A204.1 (cell line): ENCODE data around the gene RAI1.
"Not testable (repeated sequence)": the region's sequence is repeated elsewhere in the genome, so short reads cannot be mapped to it uniquely, and the experiment has no call there.

Experiments used
- FAIRE-seq: peaks from 2 replicates; lab custom pipeline; 2012; peaks lifted over from hg19 to GRCh38; lab: Jason Lieb, UNC

Gene RAI1

DNA sequence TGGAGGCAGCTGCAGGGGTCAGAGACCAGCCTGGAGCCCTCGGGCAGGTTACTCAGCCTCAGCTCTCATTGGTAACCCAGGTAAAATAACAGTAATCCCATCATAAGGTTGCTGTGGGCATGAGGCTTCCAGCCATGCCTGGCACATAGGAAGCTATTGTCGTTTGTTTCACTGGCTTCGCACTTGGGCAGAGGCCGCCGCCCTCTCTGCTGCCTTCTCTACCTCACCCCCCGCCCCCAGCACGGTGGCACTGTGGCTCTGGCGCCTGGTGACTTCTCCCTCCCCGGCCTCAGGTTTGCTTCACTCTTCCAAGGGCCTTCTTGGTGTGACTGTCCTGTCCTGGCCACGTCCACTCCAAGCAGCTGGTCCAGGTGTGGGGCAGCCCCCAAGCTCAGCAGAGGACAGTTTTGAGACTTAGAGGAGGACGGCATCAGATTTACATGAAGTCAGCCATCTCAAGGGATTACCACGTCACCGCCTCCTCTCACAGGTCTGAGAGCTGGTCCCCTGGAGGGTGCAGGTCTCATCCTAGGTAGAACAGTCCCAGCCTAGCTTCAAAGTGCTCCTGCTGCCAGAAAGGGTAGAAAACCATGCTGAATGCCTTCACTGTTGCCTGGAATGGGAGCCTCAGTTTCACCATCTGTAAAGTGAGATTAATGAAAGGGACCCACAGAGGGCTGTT lies 120.7 kb downstream of the RAI1 start:
- no peak for FAIRE-seq

GRCh38 chr17:17804007-17804406 lies 122.7 kb downstream of the RAI1 start:
- no peak for FAIRE-seq

GRCh38 chr17:17805575-17805974 lies 124.3 kb downstream of the RAI1 start:
- no peak for FAIRE-seq

DNA sequence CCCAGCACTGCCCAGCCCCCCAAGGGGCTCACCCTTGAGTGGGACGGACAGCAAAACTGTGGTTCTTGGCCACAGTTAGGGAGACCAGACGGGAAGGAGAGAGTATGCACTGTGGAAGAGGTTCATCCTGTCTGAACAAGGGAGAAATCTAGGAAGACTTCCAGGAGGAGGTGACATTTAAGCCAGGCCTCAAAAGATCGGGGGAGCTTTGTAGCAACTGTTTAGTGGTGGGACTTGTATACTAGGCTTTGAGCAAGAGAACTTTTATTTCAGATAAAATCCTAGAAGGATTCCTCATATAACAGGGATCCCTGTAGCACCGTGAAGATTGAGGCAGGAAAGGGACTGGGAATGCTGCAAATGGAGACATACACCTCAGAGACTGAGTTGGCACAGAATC lies 124.8 kb downstream of the RAI1 start:
- no peak for FAIRE-seq

- FAIRE-seq = no peak
These were observed 125.5 kb downstream of the RAI1 start for GRCh38 chr17:17806611-17807274.

DNA sequence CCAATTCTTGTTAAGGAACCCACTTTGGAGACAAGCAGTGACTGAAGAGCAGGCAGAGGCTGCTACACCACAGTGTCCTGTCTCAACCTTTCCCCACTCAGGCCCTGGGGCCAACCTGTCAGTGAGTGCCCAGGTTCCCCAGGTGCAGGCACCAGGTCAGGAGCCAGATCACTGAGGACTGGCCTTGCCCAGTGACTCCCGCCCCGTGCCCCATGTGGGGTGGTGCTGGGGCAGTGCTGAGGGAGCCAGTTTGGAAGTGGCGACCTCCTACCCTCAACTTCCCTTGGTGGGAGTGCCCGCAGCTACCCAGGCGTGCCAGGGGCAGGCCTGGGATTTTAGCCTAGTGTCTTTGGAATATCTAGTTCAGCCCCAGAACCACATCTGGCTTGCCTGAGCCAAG lies 126.2 kb downstream of the RAI1 start:
- no peak for FAIRE-seq

DNA sequence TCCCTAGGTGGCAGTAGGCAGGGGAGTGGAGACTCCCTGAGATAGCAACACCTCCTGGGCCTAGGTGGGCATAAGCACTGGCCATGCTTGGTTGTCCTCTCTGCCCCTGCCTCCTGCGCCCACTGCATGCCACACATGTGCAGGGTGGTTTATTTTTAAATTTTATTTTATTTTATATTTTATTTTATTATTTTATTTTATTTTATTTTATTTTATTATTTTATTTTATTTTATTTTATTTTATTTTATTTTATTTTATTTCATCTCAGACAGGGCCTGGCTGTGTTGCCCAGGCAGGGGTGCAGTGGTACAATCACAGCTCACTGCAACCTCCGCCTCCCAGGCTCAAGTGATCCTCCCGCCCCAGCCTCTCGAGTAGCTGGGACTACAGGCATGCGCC lies 126.9 kb downstream of the RAI1 start:
- FAIRE-seq = not testable (repeated sequence)

GRCh38 chr17:17808706-17809432 lies 127.6 kb downstream of the RAI1 start:
- no peak for FAIRE-seq

- no peak for FAIRE-seq
These were observed 128.3 kb downstream of the RAI1 start for GRCh38 chr17:17809531-17810083.

DNA sequence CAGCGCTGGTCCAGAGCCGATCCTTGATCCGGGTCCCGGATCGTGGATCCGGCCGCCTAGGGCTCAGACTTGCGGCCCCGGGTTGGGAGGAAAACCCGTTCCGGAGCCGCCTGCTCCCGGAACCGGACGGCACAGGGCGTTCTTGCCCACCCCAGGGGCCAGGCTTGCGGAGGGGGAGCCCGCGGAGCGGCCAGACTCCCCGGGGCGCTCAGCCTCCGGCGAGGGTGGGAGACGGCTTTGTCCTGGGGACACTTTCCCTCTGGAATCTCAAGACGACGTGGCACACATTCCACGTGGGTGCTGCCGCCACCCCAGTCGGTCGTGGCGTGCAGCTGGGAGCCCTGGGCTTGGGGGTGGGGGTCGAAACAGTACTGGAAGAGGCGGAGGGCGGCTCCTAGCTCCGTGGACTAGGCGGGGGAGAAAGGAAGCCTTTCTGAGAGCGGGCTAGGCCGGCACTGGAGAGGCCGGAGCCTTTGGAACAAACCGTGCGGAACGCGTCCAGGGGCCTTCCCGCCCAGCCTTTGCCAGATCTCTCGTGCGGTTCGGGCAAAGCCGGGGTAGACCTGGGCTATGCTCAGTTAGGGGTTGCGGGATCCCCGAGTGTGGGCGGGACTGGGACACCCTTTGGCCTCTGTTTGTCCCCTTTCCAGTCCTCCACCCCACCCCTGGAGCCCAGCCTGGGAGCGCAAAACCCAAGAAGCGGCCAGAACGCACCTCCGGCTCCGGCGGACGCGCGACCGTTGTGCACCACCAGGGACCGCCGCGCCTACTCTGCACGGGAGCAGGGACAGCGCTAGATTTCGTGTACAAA lies 129.0 kb downstream of the RAI1 start:
- FAIRE-seq = no peak

DNA sequence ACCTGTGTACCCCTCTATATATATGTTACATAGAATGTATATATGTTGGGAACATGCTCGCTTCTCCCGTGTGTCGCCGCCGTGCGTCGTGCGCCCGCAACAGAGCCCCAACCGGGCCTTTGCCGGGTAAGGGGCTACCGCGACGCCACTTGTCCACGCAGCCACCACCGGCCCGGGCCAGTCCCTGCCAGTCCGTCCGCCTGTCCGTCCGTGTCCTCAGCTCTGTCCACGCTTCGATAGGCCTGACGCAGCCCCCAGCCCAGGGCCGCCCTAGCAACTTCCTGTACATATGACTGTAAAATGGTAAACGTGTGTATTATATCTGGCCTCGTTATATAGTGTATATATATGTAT lies 129.6 kb downstream of the RAI1 start:
- no peak for FAIRE-seq

- FAIRE-seq = no peak
These were observed 130.3 kb downstream of the RAI1 start for GRCh38 chr17:17811381-17812210.

DNA sequence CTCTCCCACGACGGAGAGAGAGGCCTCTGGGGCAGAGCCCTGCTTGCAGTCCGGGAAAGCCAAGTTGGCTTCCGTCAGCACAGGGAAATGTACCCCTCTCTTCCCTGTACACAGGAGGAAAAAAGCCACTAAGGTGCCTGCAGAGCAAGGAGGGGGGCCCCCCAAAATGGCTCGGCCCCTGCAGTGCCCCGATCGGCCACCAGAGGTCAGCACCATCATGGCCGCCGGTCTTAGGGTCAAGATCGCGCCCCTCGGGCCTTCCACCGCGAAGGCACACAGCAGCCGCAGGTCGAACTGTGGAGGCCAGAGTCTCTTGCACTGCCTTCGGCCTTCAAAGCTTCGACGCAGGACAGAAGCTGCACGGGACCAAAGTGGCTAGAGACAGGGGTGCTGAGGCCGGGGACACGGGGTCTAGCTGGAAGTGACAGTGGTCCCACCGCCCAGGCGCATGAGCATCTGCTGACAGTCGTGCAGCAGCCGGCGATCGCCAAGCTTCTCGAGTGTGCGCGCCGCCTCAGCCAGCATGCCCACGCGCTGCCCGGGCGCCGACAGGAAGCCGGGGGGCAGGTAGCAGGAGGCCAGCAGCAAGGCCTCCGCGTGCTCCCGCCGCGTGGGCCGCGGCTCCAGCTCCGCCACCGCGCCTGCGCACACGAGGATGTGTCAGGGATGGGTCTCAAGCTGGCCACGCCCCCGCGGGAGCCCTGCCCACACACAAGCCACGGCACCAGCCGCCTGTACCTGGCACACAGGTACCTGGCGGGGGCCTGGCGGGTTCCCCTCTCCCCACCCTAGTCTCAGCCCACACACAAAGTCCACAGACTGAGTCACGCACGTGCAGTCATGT lies 131.2 kb downstream of the RAI1 start:
- FAIRE-seq = no peak

- FAIRE-seq = no peak
These were observed 131.9 kb downstream of the RAI1 start for GRCh38 chr17:17813055-17813724.

DNA sequence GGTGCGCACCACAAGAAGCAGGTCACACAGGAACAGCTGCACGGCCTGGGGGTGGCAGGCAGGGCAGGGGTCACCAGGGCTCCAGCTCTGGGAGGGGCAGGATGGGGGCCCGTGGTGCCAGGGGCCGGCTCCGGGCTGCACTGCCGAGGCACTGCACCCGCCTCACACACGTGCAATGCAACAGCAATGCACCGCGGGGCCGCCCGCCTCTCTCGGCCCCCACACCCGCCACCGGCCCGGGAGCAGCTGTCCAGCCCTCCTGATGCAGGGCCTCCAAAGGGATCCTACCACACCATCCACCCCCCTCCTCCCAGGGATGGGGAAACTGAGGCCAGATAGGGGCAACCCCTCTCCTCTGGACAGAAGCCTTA lies 132.5 kb downstream of the RAI1 start:
- no peak for FAIRE-seq

DNA sequence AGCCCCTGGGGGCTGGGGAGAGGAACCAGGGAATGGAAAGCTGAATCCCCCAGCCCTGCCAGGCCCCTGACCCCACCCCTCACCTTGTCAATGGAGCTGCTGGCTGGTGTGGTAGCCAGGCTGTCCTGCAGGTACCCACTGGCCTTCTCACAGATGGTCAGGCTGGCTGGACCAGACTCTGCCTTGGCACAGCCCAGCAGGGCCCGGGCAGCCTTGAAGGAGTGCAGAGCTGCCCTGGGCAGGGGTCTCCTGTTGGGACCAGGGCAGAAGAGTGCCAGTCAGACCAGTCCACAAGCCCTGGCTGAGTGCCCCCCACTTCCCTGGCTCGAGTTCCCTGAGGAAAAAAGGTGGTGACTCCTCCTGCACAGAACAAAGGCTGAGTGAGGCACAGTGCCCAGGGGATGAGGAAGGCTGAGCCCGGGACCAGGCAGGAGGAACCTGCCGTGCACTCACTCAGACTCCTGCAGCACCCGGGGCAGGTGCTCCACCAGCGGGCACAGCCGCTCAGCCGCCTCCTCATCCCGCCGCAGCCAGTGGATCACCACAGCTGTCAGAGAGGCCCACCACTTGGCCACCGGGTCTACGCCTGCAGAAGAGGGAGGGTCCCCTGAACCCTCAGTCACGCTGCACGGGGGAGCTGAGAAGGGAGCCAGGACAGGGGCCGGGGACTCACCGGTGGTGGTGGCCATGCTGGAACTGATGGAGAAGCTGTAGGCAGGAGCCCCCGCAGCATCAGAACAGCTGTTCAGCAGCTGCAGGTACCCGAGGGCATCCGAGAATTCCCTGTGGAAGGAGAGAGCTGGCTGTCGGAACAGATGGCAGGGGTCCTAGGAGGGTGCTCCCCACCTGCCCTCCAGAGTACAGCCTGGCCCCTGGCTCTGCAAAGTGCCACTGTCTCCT lies 133.2 kb downstream of the RAI1 start:
- FAIRE-seq = no peak

DNA sequence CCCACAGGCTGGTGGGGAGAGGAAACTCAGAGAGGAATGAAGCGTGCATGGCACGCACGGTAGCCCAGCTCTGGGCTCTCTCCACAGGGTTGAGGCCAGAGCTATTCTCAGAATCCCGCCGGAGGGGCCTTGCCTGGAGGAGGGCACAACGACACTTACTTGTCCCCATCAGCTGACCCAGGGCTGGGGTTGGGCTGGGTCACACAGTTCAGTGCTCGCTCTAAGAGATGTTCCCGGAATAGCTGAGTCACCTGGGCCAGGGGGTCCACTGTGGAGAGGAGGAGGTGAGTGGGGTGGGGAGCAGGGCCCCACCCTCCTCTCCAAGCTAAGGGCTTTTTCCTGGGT lies 133.8 kb downstream of the RAI1 start:
- no peak for FAIRE-seq

DNA sequence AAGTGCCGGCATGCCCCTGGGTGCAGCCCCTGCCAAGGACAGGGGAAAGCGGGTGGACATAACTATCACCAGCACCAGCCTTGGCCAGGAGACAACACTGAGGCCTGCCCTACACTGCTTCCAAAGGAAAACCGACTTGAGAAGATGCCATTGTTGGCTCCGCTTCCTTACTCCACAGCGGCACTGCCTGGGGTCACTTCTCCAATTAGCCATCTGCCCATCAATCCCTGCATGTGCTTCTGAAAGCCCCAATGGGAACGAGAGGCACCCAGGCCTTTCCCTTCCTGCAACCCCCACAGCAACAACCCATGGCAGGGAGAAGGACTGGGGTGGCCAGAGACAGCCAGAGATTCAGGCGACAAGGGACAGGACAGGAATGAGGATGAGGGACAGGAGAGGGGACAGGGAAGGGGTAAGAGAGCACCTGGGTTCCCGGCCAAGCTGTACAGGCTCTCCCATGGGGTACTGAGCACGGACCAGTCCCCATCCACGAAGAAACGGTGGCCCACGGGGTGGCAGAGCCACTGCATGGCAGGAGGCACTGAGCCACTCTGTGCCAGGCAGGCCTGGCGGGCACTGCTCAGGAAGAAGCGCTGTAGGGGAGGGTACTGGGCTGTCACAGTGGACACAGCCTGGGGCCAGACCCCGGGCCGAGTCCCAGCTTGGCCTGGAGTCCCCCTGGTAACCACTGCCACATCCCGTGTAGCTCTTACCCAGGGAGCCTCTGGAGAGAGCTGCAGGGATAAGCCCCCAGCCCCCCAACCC lies 134.4 kb downstream of the RAI1 start:
- FAIRE-seq = no peak
